DMS114 treated with DMSO at 0.1 percent for 48 hours (cell line): ENCODE data around the gene KIAA0825.

Source experiments
- DNase-seq: peaks from one replicate; lab custom pipeline; 2025; ENCODE audit not compliant: unreplicated experiment; lab: John Stamatoyannopoulos, UW

The KIAA0825 gene

DNA sequence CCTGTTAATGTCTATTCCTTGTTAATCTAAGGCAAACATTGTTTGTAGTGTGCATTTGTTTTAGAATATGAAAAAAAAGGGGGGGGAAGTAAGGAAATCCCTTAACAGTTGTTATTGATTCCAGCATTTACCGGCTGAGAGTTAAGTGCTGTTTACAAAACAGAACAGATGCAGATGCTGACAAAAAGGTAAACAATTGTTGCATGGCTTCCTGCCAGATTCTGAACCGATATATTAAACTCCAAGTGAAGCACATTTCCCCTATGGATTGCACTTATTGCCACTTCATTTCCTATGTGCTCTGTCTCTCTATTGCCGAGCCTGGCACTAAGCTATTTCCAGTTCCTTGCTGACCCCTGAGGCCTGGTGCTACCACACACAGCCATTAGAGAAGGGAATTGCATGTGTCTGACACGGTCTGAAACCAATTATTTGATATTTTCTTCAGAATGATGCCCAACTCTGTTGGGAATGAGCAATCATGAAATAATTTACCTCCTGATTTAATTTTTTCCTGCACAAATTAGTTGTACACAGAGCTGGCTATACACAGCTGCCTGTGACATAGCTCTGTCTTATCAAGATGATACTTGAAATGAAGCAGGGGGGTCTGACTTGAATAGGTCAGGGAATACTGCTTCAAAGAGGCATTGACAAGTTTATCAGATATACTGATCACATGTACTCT is 109.8 kb downstream of the KIAA0825 start:
- no peak for DNase-seq

DNA sequence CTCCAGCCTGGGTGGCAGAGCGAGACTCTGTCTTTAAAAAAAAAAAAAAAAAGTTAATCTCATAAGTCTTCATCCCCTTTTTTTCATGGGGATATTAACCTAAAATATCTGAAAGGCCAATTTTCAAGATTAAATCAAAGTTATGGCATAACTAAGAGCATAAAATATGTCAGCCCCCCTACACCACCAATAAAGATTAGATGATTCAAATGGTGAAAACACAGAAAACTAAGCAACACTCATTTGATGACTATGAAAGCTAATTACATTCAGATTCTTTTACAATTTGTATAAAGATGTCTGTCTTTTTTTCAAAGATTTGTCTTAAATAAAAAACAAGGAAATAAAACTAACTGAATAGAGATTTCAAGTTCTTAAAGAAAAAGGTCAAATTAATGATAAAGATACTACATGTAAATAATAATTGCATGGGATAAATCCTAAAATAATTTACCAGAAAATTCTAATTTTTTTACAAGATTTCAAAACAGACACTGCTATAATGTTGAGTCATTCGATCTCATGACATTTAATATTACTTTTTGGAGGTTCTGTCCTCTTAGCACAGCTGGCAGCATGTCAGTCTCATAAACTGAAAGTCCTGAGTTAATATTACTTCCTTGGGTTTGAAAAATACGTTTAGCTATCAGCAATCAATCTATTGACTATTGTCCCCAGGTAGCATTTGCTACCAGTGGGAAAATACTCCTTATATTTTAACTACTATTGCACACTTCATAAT is 112.9 kb downstream of the KIAA0825 start:
- DNase-seq, result no peak

DNA sequence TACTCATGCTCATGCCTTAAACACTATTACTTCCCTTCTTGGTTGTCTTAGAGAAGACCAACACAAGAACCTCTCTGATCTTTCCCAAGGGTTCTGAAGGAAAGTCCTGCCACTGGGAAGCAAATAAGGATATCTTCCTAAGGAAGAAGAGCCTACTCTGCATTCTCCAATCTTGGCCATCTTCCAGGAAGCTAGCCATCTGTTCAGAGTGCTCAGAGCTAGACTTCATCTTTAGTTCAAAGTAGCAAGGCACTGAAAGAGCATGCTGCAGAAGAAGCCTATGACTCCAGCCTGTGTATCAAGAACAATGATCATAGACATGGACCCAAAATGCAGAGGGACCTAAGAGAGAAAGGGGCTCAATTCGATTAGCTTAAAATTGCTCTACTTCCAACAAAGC is 114.7 kb downstream of the KIAA0825 start:
- no peak for DNase-seq

DNA sequence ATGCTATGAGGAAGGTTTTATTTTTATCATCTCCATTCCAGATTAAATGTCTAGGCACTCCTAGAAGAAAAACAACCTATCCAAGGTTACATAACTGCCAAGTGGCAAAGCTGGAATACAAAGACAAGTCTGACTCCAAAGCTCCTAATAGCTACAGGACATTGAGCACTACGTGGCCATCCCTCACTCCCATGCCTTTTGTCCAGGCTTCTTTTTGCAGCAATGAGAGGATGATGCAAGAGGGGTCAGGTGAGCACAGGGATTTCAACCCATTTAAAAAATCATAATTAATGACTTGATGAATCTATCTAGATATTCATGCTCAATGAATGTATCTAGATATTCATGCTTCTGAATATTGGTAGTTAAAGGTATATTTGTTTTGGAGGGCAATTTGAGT is 117.0 kb downstream of the KIAA0825 start:
- no peak for DNase-seq

DNA sequence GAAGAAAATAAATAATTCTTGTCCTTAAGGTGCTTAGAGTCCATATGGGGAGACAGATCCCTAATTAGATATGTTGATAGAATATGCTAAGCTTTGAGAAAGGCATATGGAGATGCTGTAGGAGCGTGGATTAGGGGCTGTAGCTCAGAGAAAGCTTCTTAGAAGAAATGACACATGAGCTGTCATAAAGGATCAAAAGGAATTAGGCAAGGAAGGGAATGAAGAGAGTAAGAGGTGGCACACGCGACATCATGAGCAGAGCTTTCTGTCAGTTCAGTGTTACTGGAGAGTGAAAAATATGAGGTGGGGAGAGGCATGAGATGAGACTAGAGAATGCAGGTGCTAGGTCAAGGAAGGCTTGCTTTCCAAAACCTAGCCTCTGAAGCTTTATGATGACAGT is 118.6 kb downstream of the KIAA0825 start:
- DNase-seq, result no peak

DNA sequence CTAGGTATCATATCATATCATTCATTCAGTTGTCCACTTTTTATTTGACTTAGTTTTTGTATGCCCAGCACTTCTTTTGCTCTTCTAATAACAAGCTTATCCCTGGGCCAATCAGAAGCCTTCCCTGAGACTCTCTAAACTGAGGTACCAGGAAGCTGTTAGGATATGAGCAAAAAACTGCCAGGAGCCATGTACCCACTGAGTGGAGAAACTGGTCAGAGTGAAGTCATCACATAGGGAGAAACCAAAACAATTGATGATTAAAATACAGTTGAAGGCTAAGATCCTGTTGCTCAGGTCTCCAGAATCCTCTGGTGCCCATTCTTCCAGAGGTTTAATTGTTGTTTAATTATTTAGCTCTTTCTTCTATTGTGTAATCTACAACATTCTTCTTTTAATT is 120.2 kb downstream of the KIAA0825 start:
- DNase-seq, result no peak

DNA sequence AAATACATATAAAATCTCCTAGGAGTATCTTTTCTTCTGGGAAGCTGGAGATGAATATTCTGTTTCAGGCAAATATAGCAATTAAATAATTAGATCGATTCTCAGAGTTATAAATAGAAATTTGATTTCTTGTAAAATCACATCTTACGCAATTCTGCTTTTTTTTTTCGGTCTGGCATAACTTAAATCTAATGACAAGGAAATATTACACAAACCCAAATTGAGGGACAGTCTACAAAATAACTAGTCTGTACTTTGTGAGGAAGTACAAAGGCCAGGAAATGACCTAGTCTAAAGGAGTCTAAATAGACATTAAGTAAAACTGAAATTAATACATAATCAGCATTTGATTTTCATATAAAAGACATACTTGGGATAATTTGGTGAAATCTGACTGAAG is 133.3 kb downstream of the KIAA0825 start:
- DNase-seq, result no peak

DNA sequence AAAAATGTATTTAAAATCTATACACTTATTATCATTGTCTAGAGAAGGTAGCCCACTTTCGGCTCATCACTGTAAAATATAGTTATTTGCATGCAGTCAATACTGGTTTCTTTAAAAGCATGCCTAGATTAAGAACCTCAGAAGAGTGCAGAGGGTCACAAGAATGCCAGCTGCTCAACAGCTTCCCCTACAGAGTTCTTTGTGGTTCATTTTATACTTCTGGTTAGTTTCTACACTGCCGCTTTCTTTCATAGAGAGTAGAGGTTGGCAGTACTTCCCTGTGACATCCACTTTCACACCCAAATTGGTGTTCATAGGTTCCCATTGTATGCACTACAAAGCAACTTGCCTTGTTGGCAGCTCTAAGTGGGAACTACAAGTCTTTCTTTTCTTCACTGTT is 137.3 kb downstream of the KIAA0825 start:
- DNase-seq, result no peak

DNA sequence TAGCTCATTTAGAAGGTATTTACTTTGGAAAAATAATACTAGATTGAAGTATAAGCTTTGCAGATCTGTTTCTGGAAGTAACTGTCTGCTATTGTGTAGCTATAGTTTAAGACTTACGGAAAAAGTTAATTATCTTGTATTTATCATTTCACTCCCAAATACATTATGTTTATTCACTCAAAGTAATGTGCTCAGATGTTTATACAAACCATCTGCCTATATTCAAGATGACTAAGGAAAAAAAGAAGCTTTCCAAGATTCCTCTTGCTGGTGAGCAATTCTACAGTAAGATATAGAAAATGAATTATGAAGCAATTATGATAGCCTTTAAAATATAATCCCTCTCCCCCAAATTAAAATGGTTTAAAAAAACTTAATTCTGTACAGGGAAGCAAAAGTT is 137.9 kb downstream of the KIAA0825 start:
- DNase-seq, result no peak

DNA sequence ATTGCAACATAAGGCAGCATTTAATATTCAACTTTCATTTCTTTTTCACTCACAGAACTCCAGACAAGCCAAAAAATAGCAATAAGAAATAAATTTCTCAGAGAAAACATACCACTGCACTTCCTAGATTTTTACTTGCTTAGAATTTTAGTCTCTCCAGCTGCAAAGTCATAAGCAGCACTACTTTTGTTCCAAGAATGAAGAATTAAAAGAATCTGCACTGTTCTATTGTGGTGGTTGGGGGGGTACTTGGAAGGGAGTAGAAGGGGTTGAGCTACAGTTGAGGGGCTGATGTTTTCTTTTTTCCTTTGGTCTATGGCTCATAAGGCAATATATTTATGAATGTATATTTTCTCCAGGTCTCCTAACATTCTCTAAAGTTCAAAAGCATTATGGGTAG is 144.5 kb downstream of the KIAA0825 start:
- DNase-seq, result no peak

DNA sequence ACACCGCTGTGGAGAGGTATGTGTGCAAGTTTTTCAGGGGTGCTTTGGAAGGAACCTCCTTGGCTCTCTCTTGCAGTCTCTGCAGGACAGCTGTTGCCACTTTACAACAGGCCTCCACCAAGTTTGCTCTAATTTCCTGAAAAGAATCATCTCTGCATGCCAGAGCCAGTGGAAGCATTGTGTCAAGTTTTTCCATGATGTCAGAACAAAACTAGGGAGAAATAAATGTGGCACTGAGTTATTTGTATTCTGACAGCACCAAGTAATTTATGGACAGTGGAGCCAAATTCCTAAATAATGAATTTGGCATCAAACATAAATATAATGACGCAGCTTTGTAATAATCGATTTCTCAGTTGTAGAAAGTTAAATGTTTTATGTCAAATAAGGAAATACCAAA is 146.9 kb downstream of the KIAA0825 start:
- DNase-seq, result no peak

DNA sequence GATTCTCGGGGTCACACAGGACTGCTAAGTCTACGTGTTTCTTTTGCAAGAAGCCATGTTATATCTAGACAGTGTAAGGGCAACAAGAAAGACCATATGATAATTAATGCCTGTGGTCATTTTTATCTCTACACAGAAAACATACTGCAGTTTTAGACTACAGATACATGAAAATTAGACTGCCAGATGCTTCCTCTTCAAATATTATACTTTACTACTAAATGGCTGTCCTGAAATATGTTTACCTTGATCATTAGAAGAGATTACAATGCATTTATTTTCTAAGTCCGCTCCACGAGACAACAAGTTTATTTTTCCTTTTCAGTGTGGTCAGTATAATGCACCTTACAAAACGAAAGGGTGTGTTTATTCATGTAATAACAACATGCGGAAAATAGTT is 147.6 kb downstream of the KIAA0825 start:
- no peak for DNase-seq

DNA sequence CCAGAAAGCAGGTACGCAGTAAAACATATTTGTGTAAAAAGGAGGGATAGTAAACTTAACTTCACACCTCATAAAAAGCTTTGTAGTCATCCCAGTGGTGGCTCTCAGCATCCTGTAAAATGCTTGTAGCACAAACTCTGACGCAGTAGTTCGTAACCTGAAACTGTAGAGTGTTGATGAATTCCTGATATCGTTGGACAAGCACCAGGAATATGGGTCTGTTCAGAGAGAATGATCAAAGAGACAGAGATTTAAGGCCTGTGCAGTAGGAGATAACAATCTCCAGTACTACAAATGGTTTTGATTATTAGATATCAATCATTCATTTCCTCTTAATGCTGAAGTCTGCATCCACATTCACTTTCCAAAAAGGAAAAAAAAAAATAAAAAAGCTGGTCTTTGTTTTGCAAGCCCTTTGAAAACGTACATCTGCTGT is 148.5 kb downstream of the KIAA0825 start:
- no peak for DNase-seq

DNA sequence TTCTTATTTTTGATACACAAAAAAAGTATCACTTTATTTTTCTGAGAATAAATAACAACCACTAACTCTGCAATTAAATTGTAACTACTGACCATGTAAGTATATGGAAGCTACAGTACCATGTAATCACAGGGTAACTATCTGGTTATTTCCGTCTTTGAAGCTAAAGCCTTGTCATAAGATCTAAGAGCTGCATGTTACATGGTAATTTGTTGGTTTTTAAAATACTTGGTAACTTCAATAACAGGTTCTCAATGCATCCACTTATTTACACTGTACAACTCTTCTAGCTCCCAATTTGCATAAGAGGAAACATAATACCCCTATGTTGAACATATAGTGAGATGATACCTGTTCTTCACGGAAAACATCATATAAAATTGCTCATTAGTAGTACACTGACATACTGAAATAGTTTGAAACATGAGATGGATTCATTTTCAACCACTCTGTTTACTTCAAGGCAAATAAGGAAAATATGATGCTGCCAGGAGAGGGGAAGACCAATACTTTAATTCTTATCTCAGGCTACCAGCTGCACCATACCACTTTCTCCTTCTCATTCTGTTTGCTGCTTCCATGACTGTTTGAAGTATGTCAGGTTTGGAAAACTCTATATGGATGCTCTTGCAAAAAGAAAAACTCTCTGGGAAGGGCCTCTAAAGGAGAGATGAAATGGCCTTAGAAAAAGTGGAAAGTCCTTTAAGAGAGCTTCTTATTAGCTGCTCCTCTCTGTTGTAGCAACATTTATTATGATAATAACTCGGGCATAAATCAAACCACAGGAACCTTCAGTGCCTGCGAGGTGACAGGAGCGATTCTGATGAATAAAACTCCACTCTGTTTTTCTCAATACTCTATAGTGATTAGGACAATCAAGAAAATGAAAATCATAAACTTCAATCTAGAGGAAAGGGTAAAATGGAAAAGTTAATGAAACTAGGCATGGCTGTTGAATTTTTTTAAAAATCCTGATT is 150.2 kb downstream of the KIAA0825 start:
- no peak for DNase-seq

DNA sequence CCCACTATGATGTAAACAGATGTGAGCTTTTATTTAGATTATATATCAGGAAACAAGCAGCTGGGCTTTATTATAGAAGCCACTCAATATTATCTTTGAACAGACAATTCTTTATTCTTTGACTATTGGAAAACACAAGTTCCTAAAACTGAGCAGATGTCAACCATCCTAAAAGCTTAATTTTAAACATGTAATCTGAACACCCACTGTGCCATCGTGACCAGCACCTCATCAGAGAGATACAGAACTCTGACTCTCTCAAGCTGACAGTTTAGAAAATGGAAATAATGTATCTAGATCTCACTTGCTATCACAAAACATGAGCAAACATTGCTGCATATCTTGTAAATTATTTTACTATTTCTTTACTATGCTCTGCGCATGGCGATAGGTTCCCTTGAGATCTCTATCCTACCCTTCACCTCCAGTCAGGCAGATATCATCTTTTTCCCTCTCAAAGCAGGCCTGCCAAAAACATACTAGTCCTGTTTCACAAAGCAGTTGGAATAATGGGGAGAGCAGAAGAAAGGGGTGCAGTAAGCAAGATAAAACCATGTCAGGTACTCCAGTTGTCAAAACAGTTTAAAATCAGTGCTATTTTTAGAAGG is 151.0 kb downstream of the KIAA0825 start:
- DNase-seq, result no peak

DNA sequence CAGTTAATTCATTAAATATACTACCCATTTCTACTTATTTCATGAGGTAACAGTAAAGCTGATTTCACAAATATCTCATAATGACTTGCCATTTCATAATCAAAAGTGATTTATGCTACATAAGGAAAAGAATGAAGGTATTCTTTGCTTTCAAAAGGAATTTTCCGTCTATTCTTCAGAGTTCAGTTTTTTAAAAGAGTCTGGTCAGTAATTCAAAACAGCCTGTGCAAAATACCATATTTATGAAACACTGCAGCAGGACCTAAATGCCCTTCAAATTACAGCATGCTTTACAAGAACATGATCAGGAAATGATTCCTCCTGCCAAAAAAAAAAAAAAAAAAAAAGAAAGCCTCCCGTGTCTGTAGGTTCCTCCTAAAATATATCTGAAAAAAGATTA is 154.7 kb downstream of the KIAA0825 start:
- no peak for DNase-seq

DNA sequence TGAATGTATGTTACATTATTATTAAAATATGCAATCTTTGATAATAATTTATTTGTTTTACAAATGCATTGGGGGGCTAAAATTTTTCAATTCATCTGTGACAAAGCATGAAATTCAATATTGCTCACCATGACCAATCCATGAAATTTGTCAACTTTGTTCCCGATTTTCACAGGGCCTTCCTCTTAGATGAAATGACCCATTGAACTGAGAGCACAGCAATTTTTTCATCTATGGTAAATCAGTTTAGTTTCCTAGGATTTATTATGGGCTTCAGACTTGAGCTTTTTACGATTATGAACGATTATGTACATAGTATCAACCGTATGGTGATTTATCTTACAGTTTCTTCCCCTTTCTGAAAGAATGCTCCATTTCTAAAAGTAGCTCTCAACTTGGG is 157.3 kb downstream of the KIAA0825 start:
- no peak for DNase-seq

DNA sequence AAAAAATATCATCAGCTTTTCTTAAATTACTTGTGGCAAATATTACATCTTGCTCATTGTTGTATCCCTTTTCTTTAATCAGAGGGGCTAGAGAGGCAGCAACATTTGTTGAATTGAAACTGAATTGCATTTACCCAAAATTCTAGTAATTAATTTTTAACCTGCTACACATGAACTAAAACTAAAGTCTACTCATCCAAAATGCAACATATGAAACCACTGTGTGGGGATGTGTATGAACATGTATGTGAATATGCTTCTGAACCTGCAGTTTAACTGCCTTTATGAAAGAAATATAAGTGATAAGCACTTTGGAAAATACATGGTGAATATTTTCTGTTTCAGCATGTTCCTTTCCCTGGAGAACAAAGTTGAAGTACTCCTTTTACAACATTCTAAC is 158.5 kb downstream of the KIAA0825 start:
- no peak for DNase-seq

DNA sequence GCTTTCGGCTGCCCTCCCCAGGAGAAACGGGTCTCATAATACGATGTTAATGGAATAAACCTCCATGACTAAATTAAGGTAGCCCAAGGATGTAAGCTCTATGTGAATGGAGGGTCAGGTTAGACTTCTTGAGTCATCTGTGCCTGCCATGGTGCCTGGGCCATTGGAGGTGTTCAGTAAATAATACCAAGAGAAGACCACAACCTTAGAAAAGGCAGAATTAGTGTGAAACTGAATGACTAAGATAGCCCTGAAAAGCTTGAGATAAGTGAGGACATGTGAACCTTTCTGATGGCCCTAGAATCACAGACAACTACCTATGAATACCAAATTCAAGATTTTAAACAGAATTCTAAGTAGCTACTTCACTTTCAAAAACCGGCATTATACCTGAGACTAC is 160.6 kb downstream of the KIAA0825 start:
- no peak for DNase-seq

DNA sequence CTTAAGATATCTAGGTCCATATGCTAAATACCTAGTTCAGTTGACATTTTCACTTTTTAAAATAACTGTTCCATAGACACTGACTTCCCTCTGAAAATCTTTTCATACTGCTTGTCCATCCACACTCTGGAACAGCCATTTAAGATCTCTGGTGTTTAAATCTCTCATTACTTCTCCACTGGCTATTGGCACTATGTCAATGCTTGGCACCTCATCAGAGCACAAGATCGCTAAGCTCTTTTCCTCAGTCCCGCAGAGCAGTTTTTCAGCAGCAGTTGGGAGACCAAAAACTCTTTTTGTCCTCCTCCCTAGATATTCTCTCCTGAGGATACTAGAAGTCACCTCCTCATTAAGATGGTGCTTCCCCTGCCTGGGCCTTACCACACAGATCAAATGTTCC is 172.7 kb downstream of the KIAA0825 start:
- DNase-seq, result no peak

DNA sequence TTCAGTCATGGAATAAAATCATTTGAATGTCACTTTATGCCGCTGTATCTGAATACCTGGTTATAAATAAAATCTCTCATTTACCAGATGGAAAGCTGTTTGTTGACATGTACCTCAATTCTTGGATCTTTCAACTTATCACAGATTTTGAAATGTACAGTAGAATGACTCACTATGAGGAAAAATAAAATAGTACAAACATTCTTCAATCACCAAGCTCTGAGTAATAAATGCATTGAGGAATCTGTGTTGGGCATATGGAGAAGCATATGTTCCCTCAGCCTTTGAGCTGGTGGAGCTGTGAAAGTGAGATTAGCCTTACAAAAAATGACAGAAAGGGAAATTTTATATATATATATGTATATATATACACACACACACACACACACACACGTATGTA is 175.4 kb downstream of the KIAA0825 start:
- DNase-seq, result no peak
